ENCODE data around the gene HAUS8. TPM values are rescaled to one million over a fixed set of nuclear protein-coding genes. Genes with fewer than 3 reads are reported as not detected.

HAUS8 gene
- total and polyA plus RNA-seq, 12 donors = 2.0 to 10.2 (median 4.9) TPM

GRCh38 chr19:17086834-17087233, 11.6 kb upstream of the HAUS8 start:
- TF ChIP-seq, protein P1, sequence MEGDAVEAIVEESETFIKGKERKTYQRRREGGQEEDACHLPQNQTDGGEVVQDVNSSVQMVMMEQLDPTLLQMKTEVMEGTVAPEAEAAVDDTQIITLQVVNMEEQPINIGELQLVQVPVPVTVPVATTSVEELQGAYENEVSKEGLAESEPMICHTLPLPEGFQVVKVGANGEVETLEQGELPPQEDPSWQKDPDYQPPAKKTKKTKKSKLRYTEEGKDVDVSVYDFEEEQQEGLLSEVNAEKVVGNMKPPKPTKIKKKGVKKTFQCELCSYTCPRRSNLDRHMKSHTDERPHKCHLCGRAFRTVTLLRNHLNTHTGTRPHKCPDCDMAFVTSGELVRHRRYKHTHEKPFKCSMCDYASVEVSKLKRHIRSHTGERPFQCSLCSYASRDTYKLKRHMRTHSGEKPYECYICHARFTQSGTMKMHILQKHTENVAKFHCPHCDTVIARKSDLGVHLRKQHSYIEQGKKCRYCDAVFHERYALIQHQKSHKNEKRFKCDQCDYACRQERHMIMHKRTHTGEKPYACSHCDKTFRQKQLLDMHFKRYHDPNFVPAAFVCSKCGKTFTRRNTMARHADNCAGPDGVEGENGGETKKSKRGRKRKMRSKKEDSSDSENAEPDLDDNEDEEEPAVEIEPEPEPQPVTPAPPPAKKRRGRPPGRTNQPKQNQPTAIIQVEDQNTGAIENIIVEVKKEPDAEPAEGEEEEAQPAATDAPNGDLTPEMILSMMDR (IDR thresholded peaks at IDR 0.05) = no peak
- Histone ChIP-seq H3K36me3 (peaks cover 0 to 33% (median 0%) of the 10 kb centered on the region in 9 donors), H3K4me3 (no peak overlapping the region), H3K27me3 (no peaks in the 10 kb centered on the region), H3K27ac (no peak overlapping the region), H3K9me3 (no peaks in the 10 kb centered on the region), H3K4me1 (peaks cover 0 to 54% (median 39%) of the 10 kb centered on the region in 9 donors)
- intact Hi-C loops (cut with DNase I) = loop anchor here in 2 of 10 donors (5.0 to 10.0 kb wide), 2 partner anchors 45 to 48 kb away; no protein-coding TSS in a partner anchor
- DNase-seq = no peak
- WGBS, 2 donors = 79 to 88% methylated on average over 6 of the region's 6 CpGs
- ATAC-seq = no peak

DNA sequence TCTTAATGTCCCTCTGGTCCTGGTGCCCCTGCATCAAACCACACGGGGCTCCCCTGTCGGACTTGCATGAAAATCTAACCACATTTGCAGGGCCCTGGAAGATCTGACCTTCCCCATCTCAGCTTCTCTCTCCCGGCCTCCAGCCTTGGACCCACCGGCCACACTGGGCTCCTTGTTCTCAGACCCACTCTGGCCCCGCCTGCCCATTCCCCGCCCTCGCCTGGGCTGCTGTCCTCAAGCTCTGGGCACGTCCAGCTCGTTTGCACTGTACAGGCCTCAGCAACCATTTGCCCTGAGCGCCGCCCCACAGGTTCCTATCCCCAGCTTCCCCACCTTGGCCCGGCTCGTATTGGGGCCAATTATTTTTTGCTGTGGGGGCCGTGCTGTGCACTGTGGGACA, 10.9 kb upstream of the HAUS8 start:
- ATAC-seq = no peak
- no peak overlapping the region for H3K4me3 ChIP-seq
- H3K27ac ChIP-seq = no peak overlapping the region
- no peaks in the 10 kb centered on the region for H3K9me3 ChIP-seq
- H3K4me1 ChIP-seq = peaks cover 4 to 54% (median 39%) of the 10 kb centered on the region in 9 donors
- TF ChIP-seq, protein P1 (IDR thresholded peaks at IDR 0.05) = no peak
- DNase-seq = no peak
- 91 to 92% methylated on average over 13 to 14 of the region's 14 CpGs for WGBS, 2 donors
- no peaks in the 10 kb centered on the region for H3K27me3 ChIP-seq
- H3K36me3 ChIP-seq = peaks cover 0 to 33% (median 0%) of the 10 kb centered on the region in 9 donors
- intact Hi-C loops (cut with DNase I) = loop anchor here in 2 of 10 donors (5.0 to 10.0 kb wide), 2 partner anchors 46 to 49 kb away; no protein-coding TSS in a partner anchor

- Histone ChIP-seq H3K36me3 (peaks cover 0 to 26% (median 0%) of the 10 kb centered on the region in 9 donors), H3K4me3 (peak overlapping the region in 3 of 10 donors; percentile 14 to 28 (median 25)), H3K27me3 (no peaks in the 10 kb centered on the region), H3K27ac (peak overlapping the region in 9 of 10 donors; percentile 40 to 84 (median 61)), H3K9me3 (no peaks in the 10 kb centered on the region), H3K4me1 (peaks cover 4 to 68% (median 54%) of the 10 kb centered on the region in 9 donors)
- peak in 6 of 8 donors; percentile 14 to 57 (median 44) for ATAC-seq
- DNase-seq = peak; percentile 57 to 76
- WGBS, 2 donors = 30 to 40% methylated on average over 20 of the region's 20 CpGs
- TF ChIP-seq, protein P1 (IDR thresholded peaks at IDR 0.05) = peak in 4 of 9 donors; percentile 20 to 43 (median 30)
- intact Hi-C loops (cut with DNase I) = loop anchor here in 4 of 10 donors (2.0 to 10.0 kb wide), 3 partner anchors 53 to 200 kb away; partner anchors contain the start of gene ANKLE1 (in 1 of the 4)
These were observed 6.7 kb upstream of the HAUS8 start for GRCh38 chr19:17081672-17082630.

- Histone ChIP-seq H3K27ac (peak overlapping the region in 9 of 10 donors; percentile 76 to 91 (median 84)), H3K4me1 (peaks cover 4 to 76% (median 61%) of the 10 kb centered on the region in 9 donors), H3K4me3 (peak overlapping the region in 5 of 10 donors; percentile 23 to 50 (median 44)), H3K9me3 (no peaks in the 10 kb centered on the region), H3K36me3 (peaks cover 0 to 11% (median 0%) of the 10 kb centered on the region in 9 donors), H3K27me3 (no peaks in the 10 kb centered on the region)
- DNase-seq (no peak), ATAC-seq (no peak)
- TF ChIP-seq, protein P1 (IDR thresholded peaks at IDR 0.05) = no peak
- intact Hi-C loops (cut with DNase I) = loop anchor here in 4 of 10 donors (2.0 to 10.0 kb wide), 3 partner anchors 54 to 202 kb away; partner anchors contain the start of gene ANKLE1 (in 1 of the 4)
- 71 to 73% methylated on average over 4 of the region's 4 CpGs for WGBS, 2 donors
These were observed 5.2 kb upstream of the HAUS8 start for GRCh38 chr19:17080440-17080801.
